KMS-11 (cell line): Measurements from ENCODE around the gene SLC6A6.

Experiments
- H2AFZ ChIP-seq: fragments of 200-600 bp; sonication (generic); 2 replicates; pipeline ENCODE4 v1.6.1; 2016; ENCODE audit warnings: antibody characterized with exemption, mixed run types, low read depth
- H3K27ac ChIP-seq: fragments of 200-600 bp; sonication (generic); 2 replicates; pipeline ENCODE4 v1.6.1; 2016; ENCODE audit warnings: mild to moderate bottlenecking, mixed run types
- H3K27me3 ChIP-seq: fragments of 200-600 bp; sonication (generic); 2 replicates; pipeline ENCODE4 v1.6.1; 2017; ENCODE audit warnings: mild to moderate bottlenecking, low read depth, mixed run types, moderate library complexity; ENCODE audit not compliant: insufficient read depth
- H3K36me3 ChIP-seq: fragments of 200-600 bp; sonication (generic); 2 replicates; pipeline ENCODE4 v1.6.1; 2017; ENCODE audit warnings: mild to moderate bottlenecking, mixed run types; ENCODE audit not compliant: insufficient read depth
- H3K4me1 ChIP-seq: fragments of 200-600 bp; sonication (generic); 2 replicates; pipeline ENCODE4 v1.6.1; 2016; ENCODE audit warnings: mild to moderate bottlenecking, low read depth, mixed run types; ENCODE audit not compliant: poor library complexity, severe bottlenecking
- H3K4me2 ChIP-seq: fragments of 200-600 bp; sonication (generic); 2 replicates; pipeline ENCODE4 v1.7.0; 2016; ENCODE audit warnings: mild to moderate bottlenecking, mixed run types
- H3K4me3 ChIP-seq: fragments of 200-600 bp; sonication (generic); IDR thresholded peaks from 2 replicates; pipeline ENCODE4 v1.6.1; 2017; ENCODE audit warnings: low read depth, low read length, mixed read lengths; ENCODE audit not compliant: insufficient read depth
- H3K79me2 ChIP-seq: fragments of 200-600 bp; sonication (generic); 2 replicates; pipeline ENCODE4 v1.6.1; 2016; ENCODE audit warnings: low read depth, mixed run types; ENCODE audit not compliant: insufficient read depth
- H3K9ac ChIP-seq: fragments of 200-600 bp; sonication (generic); 2 replicates; pipeline ENCODE4 v1.6.1; 2016; ENCODE audit warnings: mild to moderate bottlenecking, mixed run types
- H4K20me1 ChIP-seq: fragments of 200-600 bp; sonication (generic); 2 replicates; pipeline ENCODE4 v1.6.1; 2016; ENCODE audit warnings: mild to moderate bottlenecking, mixed run types; ENCODE audit not compliant: insufficient read depth
- TF ChIP-seq, protein P1 (sequence below): fragments of 200-600 bp; sonication (generic); conservative IDR thresholded peaks from 2 replicates; pipeline ENCODE4 v1.6.1; 2017; ENCODE audit warnings: low read depth, mild to moderate bottlenecking, antibody characterized with exemption, low read length, moderate library complexity, mixed read lengths

The SLC6A6 gene

DNA sequence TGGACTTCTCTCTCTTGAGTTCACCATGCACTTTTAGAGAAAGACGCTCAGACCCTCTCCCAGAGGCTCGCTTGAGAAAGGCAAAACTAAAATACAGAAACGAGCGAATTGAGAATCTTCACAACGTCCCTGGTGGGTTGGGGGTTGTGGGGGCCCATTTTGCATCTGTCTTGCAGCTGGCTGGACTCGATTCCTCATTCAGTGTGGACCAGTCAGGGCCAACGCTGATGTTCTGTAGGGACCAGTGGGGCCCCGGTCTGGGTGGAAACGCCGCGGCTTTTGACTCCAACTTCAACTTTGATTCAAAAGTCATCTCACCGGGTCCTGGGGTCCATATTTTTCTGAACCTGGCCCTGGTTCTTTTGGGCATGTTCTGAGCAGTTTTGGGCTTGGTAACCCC is 68.1 kb downstream of the SLC6A6 start:
- H3K4me1 ChIP-seq: no peaks in the 10 kb centered on the region
- no peaks in the 10 kb centered on the region for H3K36me3 ChIP-seq
- H2AFZ ChIP-seq: no peak overlapping the region
- no peak overlapping the region for H3K4me2 ChIP-seq
- no peak overlapping the region for H3K27ac ChIP-seq
- no peaks in the 10 kb centered on the region for H4K20me1 ChIP-seq
- TF ChIP-seq, protein P1, sequence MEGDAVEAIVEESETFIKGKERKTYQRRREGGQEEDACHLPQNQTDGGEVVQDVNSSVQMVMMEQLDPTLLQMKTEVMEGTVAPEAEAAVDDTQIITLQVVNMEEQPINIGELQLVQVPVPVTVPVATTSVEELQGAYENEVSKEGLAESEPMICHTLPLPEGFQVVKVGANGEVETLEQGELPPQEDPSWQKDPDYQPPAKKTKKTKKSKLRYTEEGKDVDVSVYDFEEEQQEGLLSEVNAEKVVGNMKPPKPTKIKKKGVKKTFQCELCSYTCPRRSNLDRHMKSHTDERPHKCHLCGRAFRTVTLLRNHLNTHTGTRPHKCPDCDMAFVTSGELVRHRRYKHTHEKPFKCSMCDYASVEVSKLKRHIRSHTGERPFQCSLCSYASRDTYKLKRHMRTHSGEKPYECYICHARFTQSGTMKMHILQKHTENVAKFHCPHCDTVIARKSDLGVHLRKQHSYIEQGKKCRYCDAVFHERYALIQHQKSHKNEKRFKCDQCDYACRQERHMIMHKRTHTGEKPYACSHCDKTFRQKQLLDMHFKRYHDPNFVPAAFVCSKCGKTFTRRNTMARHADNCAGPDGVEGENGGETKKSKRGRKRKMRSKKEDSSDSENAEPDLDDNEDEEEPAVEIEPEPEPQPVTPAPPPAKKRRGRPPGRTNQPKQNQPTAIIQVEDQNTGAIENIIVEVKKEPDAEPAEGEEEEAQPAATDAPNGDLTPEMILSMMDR: no peak
- H3K4me3 ChIP-seq: no peak overlapping the region
- H3K27me3 ChIP-seq: no peaks in the 10 kb centered on the region
- H3K9ac ChIP-seq: no peak overlapping the region
- no peaks in the 10 kb centered on the region for H3K79me2 ChIP-seq

DNA sequence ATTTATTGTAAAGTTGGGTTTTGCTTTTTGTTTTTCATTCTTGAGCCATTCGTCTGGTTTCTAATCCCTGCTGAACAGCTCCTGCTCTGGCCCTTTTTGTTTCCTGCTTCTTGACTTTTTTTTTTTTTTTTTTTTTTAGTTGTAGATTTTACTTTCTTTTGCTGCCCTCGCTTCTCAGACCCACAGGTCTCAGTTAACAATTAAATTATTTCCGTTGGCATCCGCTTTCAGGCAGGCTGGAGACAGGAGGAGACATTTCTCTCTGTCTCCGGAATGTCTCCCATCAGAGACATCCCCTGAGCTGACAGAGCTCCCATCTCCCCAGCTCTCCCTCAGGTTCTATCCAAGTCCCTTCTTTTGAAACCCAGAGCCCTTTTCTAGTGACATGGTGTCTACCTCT is 68.6 kb downstream of the SLC6A6 start:
- no peaks in the 10 kb centered on the region for H3K36me3 ChIP-seq

DNA sequence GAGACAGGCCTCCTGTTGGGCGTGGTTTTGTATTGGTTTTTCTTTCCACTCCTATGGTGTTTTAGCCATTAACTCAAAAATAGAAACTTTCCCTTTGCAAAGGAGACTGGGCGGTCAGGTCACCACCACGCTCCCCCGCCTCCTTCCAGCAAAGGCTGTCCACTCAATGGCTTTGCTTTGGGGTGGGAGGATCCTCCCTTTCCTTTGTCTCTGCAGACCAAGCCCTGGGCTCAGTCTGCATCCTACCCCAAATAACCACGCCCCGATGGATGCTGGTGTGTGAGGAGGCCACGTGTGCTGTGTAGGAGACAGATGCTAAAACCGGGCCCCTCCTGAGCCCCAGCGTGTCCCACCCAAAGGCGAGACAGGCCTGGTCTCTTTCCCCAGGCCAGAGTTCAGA is 69.3 kb downstream of the SLC6A6 start:
- Histone ChIP-seq H3K4me3 (no peak overlapping the region), H3K36me3 (no peaks in the 10 kb centered on the region), H4K20me1 (no peaks in the 10 kb centered on the region), H3K79me2 (no peaks in the 10 kb centered on the region), H3K4me2 (no peak overlapping the region), H3K4me1 (no peaks in the 10 kb centered on the region), H3K27ac (no peak overlapping the region), H2AFZ (no peak overlapping the region), H3K9ac (no peak overlapping the region), H3K27me3 (no peaks in the 10 kb centered on the region)
- TF ChIP-seq, protein P1: no peak

More for the DNA sequence above, 68.6 kb downstream of the SLC6A6 start:
- H3K9ac ChIP-seq: no peak overlapping the region
- H3K27ac ChIP-seq: no peak overlapping the region
- H2AFZ ChIP-seq: no peak overlapping the region
- H3K4me3 ChIP-seq: no peak overlapping the region
- H3K4me2 ChIP-seq: no peak overlapping the region
- TF ChIP-seq, protein P1: no peak
- no peaks in the 10 kb centered on the region for H3K27me3 ChIP-seq
- no peaks in the 10 kb centered on the region for H3K4me1 ChIP-seq
- no peaks in the 10 kb centered on the region for H4K20me1 ChIP-seq
- no peaks in the 10 kb centered on the region for H3K79me2 ChIP-seq

DNA sequence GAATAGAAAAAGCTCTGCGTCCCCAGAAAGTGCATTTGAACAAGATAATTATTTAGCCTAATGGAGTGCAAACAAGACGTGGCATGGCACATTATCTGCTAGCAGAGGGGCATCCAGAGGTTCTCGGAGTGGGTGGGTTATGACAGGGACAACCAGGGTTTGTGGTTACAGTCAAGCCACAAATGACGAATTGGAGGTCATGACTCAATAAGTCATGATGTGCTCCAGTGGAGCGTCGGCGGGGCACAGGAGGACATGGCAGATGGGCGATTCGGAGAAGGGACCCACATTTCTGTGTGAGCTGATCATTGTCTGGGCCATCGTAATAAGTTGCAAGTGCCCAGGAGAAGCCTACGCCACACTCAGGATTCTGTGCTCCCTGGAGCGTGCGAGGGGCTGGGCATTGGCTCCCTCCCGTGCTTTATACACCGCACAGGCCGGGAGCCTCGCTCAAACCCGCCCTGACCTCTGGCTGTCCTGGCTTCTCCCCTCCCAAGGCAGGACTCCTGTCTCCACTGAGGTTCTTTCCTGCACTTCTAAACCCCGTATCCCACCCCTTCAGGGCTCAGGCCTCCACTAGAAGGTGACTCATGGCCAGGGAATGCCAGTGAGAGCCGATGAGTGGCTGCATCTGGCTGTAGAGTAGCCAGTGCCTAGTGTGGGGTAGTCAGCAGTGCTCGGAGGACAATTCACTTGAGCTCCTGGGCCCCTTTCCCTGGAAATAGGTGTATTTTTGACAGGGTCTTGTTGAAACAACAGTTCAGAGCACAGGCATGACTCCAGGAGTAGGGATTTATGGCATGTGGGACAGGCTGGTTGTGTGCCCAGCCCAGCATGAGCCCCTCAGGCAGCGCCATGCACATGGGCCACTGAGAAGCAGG is 70.3 kb downstream of the SLC6A6 start:
- no peaks in the 10 kb centered on the region for H4K20me1 ChIP-seq
- no peaks in the 10 kb centered on the region for H3K4me1 ChIP-seq
- H2AFZ ChIP-seq: no peak overlapping the region
- H3K4me3 ChIP-seq: no peak overlapping the region
- H3K27ac ChIP-seq: no peak overlapping the region
- TF ChIP-seq, protein P1: no peak
- no peaks in the 10 kb centered on the region for H3K79me2 ChIP-seq
- no peak overlapping the region for H3K4me2 ChIP-seq
- no peaks in the 10 kb centered on the region for H3K36me3 ChIP-seq
- H3K9ac ChIP-seq: no peak overlapping the region
- no peaks in the 10 kb centered on the region for H3K27me3 ChIP-seq
